Heart right ventricle (tissue), 16 donors: ENCODE data around the gene IP6K1. TPM values are rescaled to one million over a fixed set of nuclear protein-coding genes. Genes with fewer than 3 reads are reported as not detected.
A peak's percentile ranks its signal among the peaks of the same experiment; 100 is the strongest.

Experiments
- ATAC-seq, 8 donors: fragments of 200-7000 bp; cut with Tn5 transposase; one replicate each; pipeline ENCODE4 v1.9.1; 2020; ENCODE audit warnings: mild to moderate bottlenecking in 8 of 8, moderate library complexity in 8 of 8, moderate number of reproducible peaks in 1 of 8
- DNase-seq, 2 donors: peaks; one replicate each; pipeline ENCODE4 v3.0.0-alpha.2; 2020
- H3K27ac ChIP-seq, 10 donors: fragments of 200-600 bp; sonication (generic) in 2 of 10; one replicate each; pipeline versions ENCODE4 v1.5.0 to v1.8.0; 2020 to 2022; ENCODE audit warnings: mild to moderate bottlenecking in 3 of 10
- H3K27me3 ChIP-seq, 7 donors: fragments of 200-600 bp; one replicate each; pipeline ENCODE4 v1.8.0; 2021 to 2022; ENCODE audit warnings: mild to moderate bottlenecking in 2 of 7
- H3K36me3 ChIP-seq, 9 donors: fragments of 200-600 bp; sonication (generic) in 1 of 9; one replicate each; pipeline versions ENCODE4 v1.5.0 to v1.8.0; 2020 to 2022; ENCODE audit warnings: mild to moderate bottlenecking in 2 of 9
- H3K4me1 ChIP-seq, 9 donors: fragments of 200-600 bp; sonication (generic) in 1 of 9; one replicate each; pipeline versions ENCODE4 v1.5.0 to v1.8.0; 2020 to 2022; ENCODE audit warnings: mild to moderate bottlenecking in 4 of 9
- H3K4me3 ChIP-seq, 10 donors: fragments of 200-600 bp; sonication (generic) in 2 of 10; one replicate each; pipeline versions ENCODE4 v1.5.0 to v1.8.0; 2020 to 2022; ENCODE audit warnings: mild to moderate bottlenecking in 7 of 10, moderate library complexity in 2 of 10
- H3K9me3 ChIP-seq, 11 donors: fragments of 200-600 bp in 10 of 11; sonication (generic) in 2 of 11; one replicate each; pipeline versions ENCODE4 v1.5.0 to v1.8.0; 2013 to 2022; ENCODE audit warnings: mild to moderate bottlenecking in 2 of 11, control low read depth in 1 of 11, moderate library complexity in 1 of 11
- WGBS, 2 donors: extraction: QIAGEN DNeasy Blood & Tissue Kit; methylation state at CpG; one replicate each; pipeline ENCODE4 v1.1.7; 2013; ENCODE audit warnings: inconsistent platforms in 1 of 2; 5-methylcytosine and 5-hydroxymethylcytosine counted together
- intact Hi-C, 10 donors: fragments of 100-400 bp; cut with DNase I; formaldehyde crosslinking; loops; one replicate each; pipeline versions ENCODE4 v1.11.1 to v1.14.2; 2022
- polyA plus RNA-seq, 2 donors: library from polyadenylated mRNA; stranded (reverse); fragments of 200-250 nt; gene quantifications; one replicate each; pipeline ENCODE4 v1.2.3, GENCODE V29; 2013
- total RNA-seq, 10 donors: library from RNA; stranded (reverse); fragmentation: NEBNext Ultra II Directional in 3 of 10; extraction: Animal tissue kit (Norgen Biotek cat#: 25700) in 3 of 10; gene quantifications; one replicate each; pipeline versions ENCODE4 v1.2.1 to v1.2.4, GENCODE V29; 2021 to 2023
- TF ChIP-seq, protein P1 (sequence below), 9 donors: fragments of 200-600 bp; sonication (generic) in 2 of 9; IDR thresholded peaks; one replicate each; pipeline versions ENCODE4 v1.5.0 to v1.8.0; 2021 to 2022; ENCODE audit warnings: antibody characterized with exemption in 9 of 9, mild to moderate bottlenecking in 5 of 9, moderate library complexity in 1 of 9
- donor health status: Arrhythmogenic right ventricular cardiomyopathy.
- donor health status: ischemic (EF 13 %, LVEDD 7.1; RV severe dilation, severe dysfunction).
- donor health status: healthy with polysubstance abuse.
- donor health status: DM: no; HTN: yes; CAD: no.
- donor health status: DM: no; HTN: no; CAD: no.
- donor health status: ischemic (EF 25% LVEDD 6.9; RV normal size, moderate dysfunction).
- donor health status: ischemic (EF 25% LVEDD 5.7; RV mildly dilated, moderate dysfunction).
- donor health status: healthy.
- donor health status: DM: yes; HTN: yes; CAD: no.
- donor health status: Ischemic cardiomyopathy.
- donor health status: ischemic (EF 35%, LVEDD 5.7; RV mildly dilated, moderate dysfunction).
- donor health status: nonischemic (EF 11% LVEDD 7.7; RV severe dilation, severe dysfunction).
- donor health status: DM: yes; HTN: yes; CAD: no.
- donor health status: PGD.
- donor health status: ischemic (EF 29% LVEDD 5.4; RV normal size, mild dysfunction).
- donor health status: nonischemic (EF 23%, LVEDD 6.1; RV moderate dilation, normal function).

The IP6K1 gene
- total and polyA plus RNA-seq, 12 donors, result 9.0 to 24.4 (median 16.5) TPM

GRCh38 chr3:49724586-49724985 lies 61.8 kb downstream of the IP6K1 start:
- H3K4me1 ChIP-seq, result peaks cover 10 to 37% (median 26%) of the 10 kb centered on the region in 9 donors
- H3K27me3 ChIP-seq, result no peaks in the 10 kb centered on the region
- H3K4me3 ChIP-seq, result peak overlapping the region in 9 of 10 donors; percentile 68 to 100 (median 95)
- peak overlapping the region; percentile 53 to 98 (median 93) for H3K27ac ChIP-seq
- DNase-seq, result no peak
- TF ChIP-seq, protein P1, sequence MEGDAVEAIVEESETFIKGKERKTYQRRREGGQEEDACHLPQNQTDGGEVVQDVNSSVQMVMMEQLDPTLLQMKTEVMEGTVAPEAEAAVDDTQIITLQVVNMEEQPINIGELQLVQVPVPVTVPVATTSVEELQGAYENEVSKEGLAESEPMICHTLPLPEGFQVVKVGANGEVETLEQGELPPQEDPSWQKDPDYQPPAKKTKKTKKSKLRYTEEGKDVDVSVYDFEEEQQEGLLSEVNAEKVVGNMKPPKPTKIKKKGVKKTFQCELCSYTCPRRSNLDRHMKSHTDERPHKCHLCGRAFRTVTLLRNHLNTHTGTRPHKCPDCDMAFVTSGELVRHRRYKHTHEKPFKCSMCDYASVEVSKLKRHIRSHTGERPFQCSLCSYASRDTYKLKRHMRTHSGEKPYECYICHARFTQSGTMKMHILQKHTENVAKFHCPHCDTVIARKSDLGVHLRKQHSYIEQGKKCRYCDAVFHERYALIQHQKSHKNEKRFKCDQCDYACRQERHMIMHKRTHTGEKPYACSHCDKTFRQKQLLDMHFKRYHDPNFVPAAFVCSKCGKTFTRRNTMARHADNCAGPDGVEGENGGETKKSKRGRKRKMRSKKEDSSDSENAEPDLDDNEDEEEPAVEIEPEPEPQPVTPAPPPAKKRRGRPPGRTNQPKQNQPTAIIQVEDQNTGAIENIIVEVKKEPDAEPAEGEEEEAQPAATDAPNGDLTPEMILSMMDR (IDR thresholded peaks at IDR 0.05), result no peak
- WGBS, 2 donors, result 16 to 28% methylated on average over 6 of the region's 6 CpGs
- H3K36me3 ChIP-seq, result peaks cover 0 to 73% (median 18%) of the 10 kb centered on the region in 9 donors
- intact Hi-C loops, result loop anchor here in 2 of 10 donors (5.0 to 10.0 kb wide), 2 partner anchors 63 to 180 kb away; partner anchors contain the start of genes IP6K1 (in 1 of the 2) and MST1R (in 1 of the 2)
- H3K9me3 ChIP-seq, result no peaks in the 10 kb centered on the region
- ATAC-seq, result no peak

GRCh38 chr3:49723628-49724551 lies 62.5 kb downstream of the IP6K1 start, which contains the start of gene GMPPB:
Gene GMPPB, minus strand, starts transcription at chr3:49723951. Its CDS starts 225 bp downstream, at chr3:49723726.
- DNase-seq (peak; percentile 97 to 98), ATAC-seq (peak; percentile 87 to 93 (median 92))
- intact Hi-C loops, result loop anchor here in 2 of 10 donors (5.0 to 10.0 kb wide), 2 partner anchors 63 to 181 kb away; partner anchors contain the start of genes IP6K1 (in 1 of the 2) and MST1R (in 1 of the 2)
- H3K27ac ChIP-seq, result peak within 1 kb of the TSS; percentile 53 to 98 (median 93)
- peak within 1 kb of the TSS; percentile 68 to 100 (median 94) for H3K4me3 ChIP-seq
- 0 to 1% methylated on average over 102 of the region's 102 CpGs for WGBS, 2 donors
- TF ChIP-seq, protein P1 (IDR thresholded peaks at IDR 0.05), result no peak
- no peaks in the 10 kb centered on the region for H3K9me3 ChIP-seq
- H3K36me3 ChIP-seq, result peaks cover 0 to 66% (median 18%) of the 10 kb centered on the region in 9 donors
- peaks cover 12 to 44% (median 30%) of the 10 kb centered on the region in 9 donors for H3K4me1 ChIP-seq
- no peaks in the 10 kb centered on the region for H3K27me3 ChIP-seq

- Histone ChIP-seq H3K27me3 (no peaks in the 10 kb centered on the region), H3K4me3 (peak overlapping the region; percentile 68 to 100 (median 94)), H3K27ac (peak overlapping the region; percentile 1 to 98 (median 93)), H3K9me3 (no peaks in the 10 kb centered on the region), H3K36me3 (peaks cover 0 to 59% (median 18%) of the 10 kb centered on the region in 9 donors), H3K4me1 (peaks cover 15 to 50% (median 35%) of the 10 kb centered on the region in 9 donors)
- peak in 6 of 8 donors; percentile 5 to 18 (median 6) for ATAC-seq
- WGBS, 2 donors, result 0% methylated on average over 20 of the region's 20 CpGs
- intact Hi-C loops, result loop anchor here in 2 of 10 donors (5.0 to 10.0 kb wide), 2 partner anchors 64 to 182 kb away; partner anchors contain the start of genes IP6K1 (in 1 of the 2) and MST1R (in 1 of the 2)
- TF ChIP-seq, protein P1 (IDR thresholded peaks at IDR 0.05), result no peak
- DNase-seq, result peak in 1 of 2 donors; percentile 48
Measured at GRCh38 chr3:49723296-49723627, 63.1 kb downstream of the IP6K1 start.

DNA sequence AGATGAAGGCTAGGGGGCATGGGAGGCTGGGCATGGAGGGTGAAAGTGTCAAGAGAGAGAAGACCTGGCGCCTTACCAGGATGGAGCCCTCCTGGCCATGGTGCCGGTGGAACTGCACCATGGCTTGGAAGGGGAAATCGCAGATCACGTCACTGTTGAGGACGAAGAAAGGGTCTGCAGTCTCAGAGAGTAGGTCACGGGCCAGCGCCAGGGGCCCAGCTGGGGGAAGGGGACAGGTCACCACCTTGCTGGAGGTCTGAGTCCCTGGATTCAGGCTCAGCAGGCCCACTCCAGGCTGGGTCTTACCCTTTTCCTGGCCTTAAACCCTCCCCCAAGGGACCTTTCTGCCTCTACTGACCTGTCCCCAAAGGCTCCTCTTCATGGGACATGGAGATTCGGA lies 63.4 kb downstream of the IP6K1 start:
- TF ChIP-seq, protein P1 (IDR thresholded peaks at IDR 0.05), result no peak
- no peak for ATAC-seq
- H3K9me3 ChIP-seq, result no peaks in the 10 kb centered on the region
- peaks cover 15 to 52% (median 35%) of the 10 kb centered on the region in 9 donors for H3K4me1 ChIP-seq
- H3K4me3 ChIP-seq, result peak overlapping the region; percentile 68 to 100 (median 94)
- H3K27ac ChIP-seq, result peak overlapping the region in 9 of 10 donors; percentile 88 to 98 (median 93)
- 61 to 64% methylated on average over 8 of the region's 8 CpGs for WGBS, 2 donors
- no peak for DNase-seq
- peaks cover 0 to 56% (median 15%) of the 10 kb centered on the region in 9 donors for H3K36me3 ChIP-seq
- no peaks in the 10 kb centered on the region for H3K27me3 ChIP-seq
- intact Hi-C loops, result loop anchor here in 2 of 10 donors (5.0 to 10.0 kb wide), 2 partner anchors 64 to 182 kb away; partner anchors contain the start of genes IP6K1 (in 1 of the 2) and MST1R (in 1 of the 2)
